ENCODE measurements around the gene SH3GLB1. TPM values are rescaled to one million over a fixed set of nuclear protein-coding genes. Genes with fewer than 3 reads are reported as not detected.
A peak's percentile ranks its signal among the peaks of the same experiment; 100 is the strongest.

The SH3GLB1 gene
- total RNA-seq, 1 experiment from 2014 or later: 47.6 TPM

GRCh38 chr1:86706018-86706635 is 1.8 kb downstream of the SH3GLB1 start:
- peak overlapping the region; percentile 76 for H3K4me3 ChIP-seq
- BruUV-seq (replicated peaks): no TSS peak
- no peaks in the 10 kb centered on the region for H3K27me3 ChIP-seq (ENCODE audit: insufficient read depth, low read depth)
- peaks cover 26% of the 10 kb centered on the region for H3F3A ChIP-seq (ENCODE audit: insufficient read depth, low read depth)
- peak in 1 of 2 experiments; percentile 68 for DNase-seq
- peaks cover 10% of the 10 kb centered on the region for H4K20me1 ChIP-seq (ENCODE audit: insufficient read depth)
- peaks cover 7% of the 10 kb centered on the region; the same call in 1 of the 2 replicates for H3K36me3 ChIP-seq (ENCODE audit: low read depth)
- no peaks in the 10 kb centered on the region for H3K9me2 ChIP-seq (ENCODE audit: insufficient read depth)
- H2AFZ ChIP-seq: peak overlapping the region; percentile 98; the same call in 1 of the 2 replicates
- TF ChIP-seq CTCF (conservative IDR thresholded peaks at IDR 0.05) (no peak), EZH2 (IDR thresholded peaks at IDR 0.05; ENCODE audit: low read depth) (no peak)
- POLR2A ChIA-PET (ENCODE audit: unreplicated experiment): interaction anchor here (0.5 kb wide), 1 partner anchor 84 kb away, joined by 4 read pairs; no protein-coding TSS in a partner anchor
- H3K79me2 ChIP-seq (ENCODE audit: low read depth): peaks cover 61% of the 10 kb centered on the region
- H3K4me2 ChIP-seq: peak overlapping the region; percentile 96
- H3K27ac ChIP-seq: peak overlapping the region; percentile 77
- intact Hi-C loops (cut with micrococcal nuclease; ENCODE audit: unreplicated experiment): loop anchor here (10.0 kb wide), 2 partner anchors 201 to 321 kb away; no protein-coding TSS in a partner anchor
- H3K9me3 ChIP-seq (ENCODE audit: insufficient read depth, low read depth): no peaks in the 10 kb centered on the region
- H3K4me1 ChIP-seq (replicated peaks; ENCODE audit: insufficient read depth): peaks cover 30% of the 10 kb centered on the region
- CTCF ChIA-PET: interaction anchor here (0.6 kb wide), 1 partner anchor 36 kb away, joined by 3 read pairs; no protein-coding TSS in a partner anchor

GRCh38 chr1:86708920-86709319 is 4.5 kb downstream of the SH3GLB1 start:
- no peak overlapping the region for H3K4me2 ChIP-seq
- H3K9me3 ChIP-seq (ENCODE audit: insufficient read depth, low read depth): no peaks in the 10 kb centered on the region
- ChIA-PET CTCF (no interaction called here), POLR2A (ENCODE audit: unreplicated experiment) (no interaction called here)
- no peak overlapping the region for H3K4me3 ChIP-seq
- peaks cover 7% of the 10 kb centered on the region; the same call in 1 of the 2 replicates for H3K36me3 ChIP-seq (ENCODE audit: low read depth)
- no peak overlapping the region for H2AFZ ChIP-seq
- peaks cover 86% of the 10 kb centered on the region for H3K79me2 ChIP-seq (ENCODE audit: low read depth)
- H3K4me1 ChIP-seq (replicated peaks; ENCODE audit: insufficient read depth): peaks cover 22% of the 10 kb centered on the region
- peaks cover 21% of the 10 kb centered on the region for H3F3A ChIP-seq (ENCODE audit: insufficient read depth, low read depth)
- intact Hi-C loops (cut with micrococcal nuclease; ENCODE audit: unreplicated experiment): loop anchor here (10.0 kb wide), 2 partner anchors 204 to 324 kb away; no protein-coding TSS in a partner anchor
- BruUV-seq (replicated peaks): no TSS peak
- TF ChIP-seq EZH2 (IDR thresholded peaks at IDR 0.05; ENCODE audit: low read depth): no peak
- TF ChIP-seq CTCF (conservative IDR thresholded peaks at IDR 0.05): no peak
- H3K27ac ChIP-seq: no peak overlapping the region
- H3K9me2 ChIP-seq (ENCODE audit: insufficient read depth): no peaks in the 10 kb centered on the region
- peaks cover 10% of the 10 kb centered on the region for H4K20me1 ChIP-seq (ENCODE audit: insufficient read depth)
- no peak for DNase-seq
- H3K27me3 ChIP-seq (ENCODE audit: insufficient read depth, low read depth): no peaks in the 10 kb centered on the region

DNA sequence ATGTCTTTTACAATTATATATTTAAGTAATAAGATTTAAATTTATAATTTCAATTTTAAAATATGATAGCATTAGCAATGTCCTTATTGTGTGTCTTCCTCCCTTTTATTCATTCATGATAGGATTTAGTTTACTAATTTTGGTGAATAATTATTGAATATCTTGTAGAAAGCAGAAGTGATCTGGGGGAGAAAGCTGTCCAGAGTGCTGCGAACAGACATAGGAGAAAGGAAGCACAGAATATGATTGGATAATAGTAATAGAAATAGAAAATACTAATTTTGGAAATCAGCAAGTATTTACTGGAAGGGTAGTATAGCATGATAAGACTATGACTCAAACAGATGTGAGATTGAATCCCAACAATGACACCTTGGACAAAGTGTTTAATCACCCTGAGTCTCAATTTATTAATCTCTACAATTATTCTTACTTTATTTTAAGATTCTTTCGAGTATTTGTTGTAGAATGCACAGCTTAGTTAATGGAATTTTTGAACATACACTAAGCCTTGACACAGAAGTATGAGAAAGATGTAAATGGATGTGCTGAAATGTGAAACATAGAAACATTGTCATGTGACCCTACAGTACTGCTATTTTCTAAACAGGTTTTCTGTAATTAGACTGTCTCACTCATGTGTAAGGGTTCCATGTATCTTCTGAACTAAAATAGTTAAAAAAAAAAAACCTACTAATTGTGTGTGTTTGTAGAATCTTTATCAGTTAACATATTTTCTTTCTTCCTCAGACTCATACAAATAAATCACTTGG is 7.9 kb downstream of the SH3GLB1 start:
- peaks cover 6% of the 10 kb centered on the region for H3K4me1 ChIP-seq (replicated peaks; ENCODE audit: insufficient read depth)
- H3K27ac ChIP-seq: no peak overlapping the region
- H3K79me2 ChIP-seq (ENCODE audit: low read depth): peaks cover 85% of the 10 kb centered on the region
- ChIA-PET POLR2A (ENCODE audit: unreplicated experiment) (no interaction called here), CTCF (no interaction called here)
- H4K20me1 ChIP-seq (ENCODE audit: insufficient read depth): peaks cover 11% of the 10 kb centered on the region
- no peak for DNase-seq
- H3K36me3 ChIP-seq (ENCODE audit: low read depth): peaks cover 14% of the 10 kb centered on the region; the same call in 1 of the 2 replicates
- no peak overlapping the region for H2AFZ ChIP-seq
- BruUV-seq (replicated peaks): no TSS peak
- no peaks in the 10 kb centered on the region for H3K9me3 ChIP-seq (ENCODE audit: insufficient read depth, low read depth)
- TF ChIP-seq CTCF (conservative IDR thresholded peaks at IDR 0.05) (no peak), EZH2 (IDR thresholded peaks at IDR 0.05; ENCODE audit: low read depth) (no peak)
- H3K9me2 ChIP-seq (ENCODE audit: insufficient read depth): no peaks in the 10 kb centered on the region
- no peak overlapping the region for H3K4me3 ChIP-seq
- intact Hi-C loops (cut with micrococcal nuclease; ENCODE audit: unreplicated experiment): no loop called here
- H3K27me3 ChIP-seq (ENCODE audit: insufficient read depth, low read depth): no peaks in the 10 kb centered on the region
- no peak overlapping the region for H3K4me2 ChIP-seq
- H3F3A ChIP-seq (ENCODE audit: insufficient read depth, low read depth): no peaks in the 10 kb centered on the region

Measured in PC-9 (cell line).